HG02798 (cell line): ENCODE measurements around the gene CTAGE1.

Experiments used
- ATAC-seq: cut with Tn5 transposase; IDR thresholded peaks from one replicate; pipeline ENCODE4 v1.9.1; 2021; ENCODE audit warnings: mild to moderate bottlenecking; ENCODE audit not compliant: unreplicated experiment, poor library complexity

The CTAGE1 gene

DNA sequence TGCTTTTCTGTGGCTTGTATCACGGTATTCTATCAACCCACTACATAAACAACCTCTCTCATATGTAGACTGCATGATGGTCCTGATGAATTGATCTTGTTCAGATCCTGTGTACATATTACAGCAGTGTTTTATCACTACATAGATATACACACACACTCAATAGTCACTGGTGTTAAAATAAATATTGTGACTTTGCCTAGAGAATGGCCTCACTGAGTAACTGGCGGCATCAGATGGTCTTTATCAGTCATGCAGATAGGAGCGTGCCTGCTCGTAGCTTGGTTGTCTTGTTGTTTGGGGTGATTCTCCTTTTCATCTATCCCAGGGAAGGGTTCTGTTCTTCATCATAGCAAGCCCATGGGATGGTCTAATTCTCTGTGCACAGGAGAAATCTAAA, 18.4 kb upstream of the CTAGE1 start:
- ATAC-seq = no peak

DNA sequence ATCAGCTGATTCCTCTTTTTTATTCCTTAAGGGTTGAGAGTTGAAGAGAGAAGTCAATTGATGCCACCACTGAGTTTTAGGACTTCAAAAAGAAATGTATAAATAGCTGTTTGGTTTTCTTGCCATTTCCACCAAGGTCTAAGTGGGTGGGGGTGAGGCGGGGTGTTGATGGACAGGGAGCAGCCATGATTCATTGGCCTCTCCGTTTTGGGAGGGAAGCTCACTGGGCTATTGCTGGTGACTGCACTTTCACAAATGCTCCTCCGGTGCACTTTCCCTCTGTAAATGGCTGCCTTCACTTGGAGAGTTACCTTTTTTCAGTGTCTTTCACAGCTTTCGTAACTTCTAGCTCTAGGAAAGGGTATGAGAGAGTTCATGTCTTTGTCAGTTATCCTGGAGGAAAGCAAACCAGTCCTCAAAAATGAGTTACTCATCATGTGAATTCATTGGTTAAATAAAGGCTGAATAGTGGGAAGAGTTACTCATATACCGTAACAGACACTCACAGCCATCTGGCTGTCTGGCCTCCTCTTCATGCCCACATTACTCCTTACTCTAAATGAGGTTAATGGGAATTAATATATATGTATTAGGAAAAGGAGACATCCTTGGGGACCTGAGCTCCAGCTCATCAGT, 17.4 kb upstream of the CTAGE1 start:
- no peak for ATAC-seq

DNA sequence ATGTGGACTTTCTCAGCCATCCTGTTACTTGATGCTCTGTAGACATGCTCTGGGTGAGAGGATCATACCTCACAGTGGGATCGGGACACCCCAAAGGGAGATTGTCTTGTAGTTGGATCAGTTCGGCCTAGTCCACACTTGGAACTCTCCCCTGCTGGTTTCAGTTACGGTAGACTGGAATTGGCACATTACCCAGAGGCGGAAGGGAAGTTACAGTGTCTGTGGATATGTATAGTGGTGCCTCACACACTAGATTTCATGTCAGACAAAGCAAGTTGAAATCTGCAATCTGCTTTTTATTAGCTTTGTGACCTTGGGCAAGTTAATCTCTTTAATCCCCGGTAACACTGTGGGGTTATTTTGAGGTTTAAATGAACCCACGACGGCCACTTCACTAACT, 16.2 kb upstream of the CTAGE1 start:
- ATAC-seq = no peak

DNA sequence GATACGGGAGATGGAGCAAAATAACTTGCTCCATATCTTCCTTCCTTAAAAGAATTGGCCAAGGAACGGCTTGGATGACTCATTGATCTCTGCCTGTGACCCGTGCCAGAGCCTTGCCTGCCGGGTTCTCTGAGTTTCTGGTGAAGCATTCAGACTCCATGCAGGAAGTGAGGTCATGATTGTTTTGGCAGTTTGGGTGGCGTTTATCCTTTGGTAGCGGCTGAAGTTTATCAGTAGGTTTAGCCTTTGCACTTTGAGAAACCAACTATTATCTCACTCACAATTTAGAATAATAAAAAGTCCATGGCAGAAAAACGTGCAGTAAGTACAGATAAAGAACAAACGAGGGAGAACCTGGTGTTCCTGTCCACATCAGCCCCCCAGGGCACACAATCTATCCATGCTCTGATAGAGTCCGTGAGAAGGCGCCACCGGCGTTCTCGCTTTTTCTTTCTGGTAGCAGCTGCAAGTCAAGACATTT, 15.0 kb upstream of the CTAGE1 start:
- ATAC-seq = no peak

DNA sequence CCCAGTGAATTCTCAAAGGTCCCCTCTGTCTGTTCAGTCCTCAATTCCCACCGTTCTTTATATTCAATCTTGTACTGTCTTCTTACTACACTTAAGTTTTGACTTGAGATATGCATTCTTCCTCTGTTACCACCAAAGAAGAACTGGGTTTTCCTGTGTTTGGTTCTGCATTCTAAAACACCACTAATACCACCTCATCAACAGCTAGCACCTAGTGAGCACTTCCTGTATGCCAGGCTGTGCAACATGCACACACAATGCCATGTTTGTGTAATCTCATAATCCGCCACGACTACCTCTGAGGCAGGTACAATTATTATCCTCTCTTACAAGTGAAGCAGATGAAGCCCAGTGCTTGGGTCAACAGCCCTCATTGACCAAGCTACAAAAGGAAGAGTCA, 11.8 kb upstream of the CTAGE1 start:
- no peak for ATAC-seq

DNA sequence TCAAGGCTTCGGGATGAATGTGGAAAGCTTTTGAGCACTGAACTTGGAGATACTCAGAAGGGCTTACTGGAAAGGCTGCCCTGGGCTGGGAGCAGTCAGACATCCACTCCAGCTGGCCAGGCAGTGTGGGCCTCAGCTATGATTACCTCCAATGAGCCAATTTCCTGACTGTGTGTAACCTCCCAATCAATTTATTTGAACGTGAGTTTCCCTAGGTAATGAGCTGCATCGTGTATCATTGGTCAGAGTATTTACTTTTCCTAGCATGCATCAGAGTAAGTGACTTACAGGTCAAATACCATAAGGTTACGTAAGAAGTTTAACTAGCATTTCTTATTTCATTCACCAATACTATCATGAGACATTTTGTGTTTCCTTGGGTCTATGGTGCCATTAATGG, 11.0 kb upstream of the CTAGE1 start:
- no peak for ATAC-seq

DNA sequence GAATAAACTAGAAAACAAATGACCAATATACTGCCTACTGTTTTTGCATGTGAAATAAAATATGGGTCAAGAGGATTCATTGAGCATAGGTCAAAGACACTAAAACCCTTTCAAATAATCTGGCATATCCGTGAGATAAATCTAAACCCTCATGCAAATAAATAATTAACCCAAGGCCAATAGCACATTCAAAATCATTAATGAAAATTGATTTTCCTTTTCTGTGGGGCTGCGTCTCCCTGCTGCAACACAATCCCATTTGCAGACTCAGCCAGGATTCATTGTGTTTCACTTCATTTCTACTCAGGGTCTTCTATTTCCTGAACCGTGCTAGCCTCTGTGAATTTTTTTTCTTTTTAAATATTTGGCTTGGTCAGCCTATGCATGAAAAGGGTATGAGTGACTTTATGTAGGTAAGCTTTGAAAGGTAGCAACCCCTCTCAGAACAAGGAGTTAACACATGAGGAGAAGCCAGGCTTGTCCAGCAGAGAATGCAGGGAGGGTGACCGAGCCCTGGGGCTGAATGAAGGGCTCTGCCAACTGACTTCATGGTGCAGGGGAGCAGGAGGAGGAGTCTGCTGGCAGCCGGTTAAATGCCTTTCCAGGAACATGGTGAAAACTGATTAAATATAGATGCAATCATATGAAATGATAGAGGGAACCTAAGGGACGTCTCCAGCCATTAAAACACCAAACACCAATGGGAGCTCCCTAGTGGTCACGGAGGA, 10.3 kb upstream of the CTAGE1 start:
- ATAC-seq = no peak

DNA sequence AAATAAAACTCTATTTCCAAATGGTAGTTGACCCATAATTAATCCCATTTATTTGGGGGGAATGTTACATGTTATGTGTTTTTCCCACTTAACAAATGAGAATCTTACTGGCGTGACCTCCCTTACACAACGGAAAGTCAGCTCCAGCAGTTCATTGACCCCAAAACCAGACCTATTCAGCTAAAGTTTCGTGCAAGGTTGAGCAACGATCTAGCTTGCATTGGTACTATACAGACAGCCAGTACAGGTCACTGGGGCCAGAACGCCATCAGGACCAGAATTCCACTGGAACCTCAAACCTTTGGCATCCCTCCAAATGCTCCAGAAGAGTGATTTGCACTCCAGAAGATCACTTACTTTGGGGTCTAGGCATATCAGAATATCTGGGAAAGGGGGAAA, 6.8 kb upstream of the CTAGE1 start:
- ATAC-seq = no peak

DNA sequence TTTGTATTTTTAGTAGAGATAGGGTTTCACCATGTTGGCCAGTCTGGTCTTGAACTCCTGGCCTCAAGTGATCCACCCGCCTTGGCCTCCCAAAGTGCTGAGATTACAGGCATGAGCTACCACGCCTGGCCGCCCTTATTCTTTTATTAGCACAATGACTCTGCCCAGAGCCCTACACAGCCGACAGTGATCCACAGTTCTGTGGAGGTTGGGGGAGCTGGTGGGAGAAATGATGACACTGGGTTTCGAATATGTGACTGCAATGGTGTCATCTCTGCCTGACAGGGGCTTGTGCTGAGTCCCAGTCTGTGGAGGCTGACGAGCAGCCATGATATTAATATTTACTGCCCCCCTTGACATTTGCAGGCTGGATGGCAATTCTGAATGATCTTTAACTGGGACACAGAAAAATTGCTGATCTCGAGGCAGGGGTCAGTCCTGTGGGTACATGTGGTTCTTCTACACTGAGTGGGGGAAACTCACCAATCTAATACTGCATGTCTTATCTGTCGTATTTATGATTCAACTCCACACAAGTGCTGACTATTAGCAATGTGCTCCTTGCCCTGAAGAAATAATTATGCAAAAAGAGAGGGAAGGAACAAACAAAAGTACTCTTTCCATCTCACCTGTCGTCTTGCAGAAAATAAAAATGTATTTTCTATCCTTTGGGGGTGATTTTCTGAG, 6.3 kb upstream of the CTAGE1 start:
- ATAC-seq = no peak

DNA sequence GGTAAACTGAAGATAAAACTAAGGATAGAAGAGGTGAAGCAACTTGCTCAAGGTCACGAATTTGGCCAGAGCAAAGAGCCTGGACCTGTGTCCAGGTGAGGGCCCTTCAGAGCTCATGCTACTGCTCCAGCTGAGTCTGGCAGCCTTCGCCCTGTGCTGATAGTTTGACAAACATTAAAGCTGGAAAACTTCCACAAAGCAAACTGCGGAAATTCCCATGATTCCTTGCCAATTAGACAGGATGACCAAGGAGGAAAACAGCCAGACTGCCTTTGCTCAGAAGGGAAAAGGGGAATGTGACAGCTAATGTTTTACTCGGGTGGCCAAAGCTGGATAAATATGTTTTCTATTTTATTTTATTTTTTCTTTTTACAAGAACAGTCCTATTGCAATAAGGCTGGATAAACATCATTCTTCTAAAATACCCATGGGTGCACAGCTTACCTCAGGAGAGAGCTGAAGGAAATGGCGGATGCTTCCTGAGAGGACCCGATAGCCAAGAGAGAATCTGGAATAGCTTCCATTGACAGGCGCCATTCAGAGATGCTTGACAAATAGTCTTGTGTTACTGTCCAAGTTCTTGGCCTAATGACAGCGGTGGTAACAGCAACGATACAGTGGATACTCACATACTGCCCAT, 5.3 kb upstream of the CTAGE1 start:
- ATAC-seq = no peak

DNA sequence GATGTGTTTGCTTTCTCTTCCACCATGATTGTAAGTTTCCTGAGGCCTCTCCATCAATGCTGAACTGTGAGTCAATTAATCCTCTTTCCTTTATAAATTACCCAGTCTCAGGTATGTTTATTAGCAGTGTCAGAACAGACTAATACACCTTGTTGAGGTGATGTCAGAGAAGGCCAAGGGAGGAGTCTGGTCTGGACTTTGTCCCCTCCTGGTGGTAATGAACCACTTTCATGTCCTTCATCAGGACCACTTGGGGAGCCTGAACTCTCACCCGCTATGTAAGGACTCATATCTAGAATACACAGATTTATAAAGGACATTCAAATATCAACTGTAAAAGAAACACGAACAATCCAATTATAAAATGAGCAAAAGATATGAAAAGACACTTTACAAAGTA, 2.9 kb upstream of the CTAGE1 start:
- no peak for ATAC-seq

DNA sequence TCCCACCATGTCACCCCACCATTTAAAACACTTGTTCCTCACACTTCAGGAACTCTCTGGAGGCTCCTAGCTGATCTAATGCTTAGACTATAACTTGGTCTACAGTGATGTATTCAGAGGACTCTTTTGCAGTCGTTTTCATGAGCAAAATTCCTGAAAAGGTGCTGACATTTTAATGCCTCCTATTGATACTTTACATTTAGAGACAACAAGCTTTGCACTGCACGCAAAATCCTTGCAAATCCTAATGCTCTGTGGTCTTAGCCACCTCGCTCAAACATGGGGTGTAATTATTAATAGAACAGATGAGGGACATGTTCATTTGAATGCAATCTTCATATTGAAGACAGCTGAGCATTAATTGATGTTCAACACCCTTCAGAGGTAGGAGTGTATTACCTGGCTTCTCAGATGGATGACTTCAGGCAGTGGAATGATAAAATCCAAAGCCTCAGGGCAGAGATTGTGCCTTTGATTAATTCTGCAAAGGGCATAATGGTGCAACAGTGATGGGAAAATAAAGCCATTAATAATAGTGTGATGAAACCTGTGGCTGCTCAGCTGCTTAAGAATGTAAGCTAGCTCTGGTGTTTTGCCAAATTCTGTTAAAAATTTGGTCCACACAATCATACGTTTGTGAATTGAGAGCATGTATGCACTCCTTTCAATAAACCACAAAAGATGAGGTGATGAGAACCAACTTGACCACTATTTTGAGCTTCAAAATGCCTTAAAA, 5.4 kb downstream of the CTAGE1 start:
- no peak for ATAC-seq

DNA sequence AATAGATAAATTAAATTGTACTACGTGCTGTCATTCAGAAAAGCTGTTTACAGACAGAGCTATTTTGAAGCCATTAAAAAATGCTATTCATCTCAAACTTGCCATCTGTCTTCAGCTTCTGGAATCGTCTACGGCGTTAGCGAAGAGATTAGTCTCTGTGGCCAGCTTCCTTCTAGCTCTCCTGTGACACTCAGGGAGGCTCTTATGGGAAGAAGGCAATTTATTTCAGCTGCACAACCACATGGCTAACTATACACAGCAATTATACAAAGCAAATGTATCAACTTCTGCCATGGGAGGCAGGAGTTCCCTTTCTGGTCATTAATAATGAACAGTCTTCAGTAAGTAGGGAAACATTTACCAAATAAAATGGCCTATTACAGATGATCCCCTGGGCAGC, 6.3 kb downstream of the CTAGE1 start:
- no peak for ATAC-seq

DNA sequence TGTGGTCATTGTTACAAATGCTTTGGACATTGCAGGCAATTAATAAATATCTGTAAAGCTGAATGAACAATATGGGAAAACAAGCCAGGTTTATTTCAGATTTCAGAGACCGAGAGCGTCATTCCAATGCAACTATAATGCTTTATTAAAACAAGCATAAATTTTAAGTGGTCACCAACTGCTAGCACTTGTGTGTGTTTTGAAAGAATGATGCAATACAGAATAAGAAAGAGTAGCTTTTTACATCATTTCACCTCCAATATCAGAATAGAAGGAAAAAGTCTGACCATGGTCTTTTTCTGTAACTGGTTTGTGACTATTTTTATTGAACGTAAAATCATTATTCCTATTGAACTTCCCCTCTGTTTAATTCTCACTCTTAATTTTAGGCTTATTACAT, 7.6 kb downstream of the CTAGE1 start:
- ATAC-seq = no peak

DNA sequence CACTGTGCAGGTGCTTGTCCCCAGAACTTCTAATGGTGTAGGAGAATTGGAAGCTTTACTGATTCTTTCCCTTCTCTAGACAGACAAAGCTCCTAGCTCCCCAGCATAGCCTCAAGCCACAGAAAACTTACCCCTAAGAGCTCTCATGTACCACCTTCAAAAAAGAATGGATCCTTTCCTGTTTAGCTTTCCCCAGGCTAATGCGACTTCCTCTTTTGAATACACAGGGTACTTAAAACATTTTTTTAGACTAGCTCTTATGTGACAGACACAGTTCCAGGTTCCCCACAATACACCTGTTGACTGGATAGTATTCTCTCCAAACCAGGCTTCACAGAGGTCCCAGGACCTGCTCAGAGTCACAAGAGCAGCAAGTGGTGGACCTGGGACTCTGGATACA, 8.3 kb downstream of the CTAGE1 start:
- ATAC-seq = no peak

DNA sequence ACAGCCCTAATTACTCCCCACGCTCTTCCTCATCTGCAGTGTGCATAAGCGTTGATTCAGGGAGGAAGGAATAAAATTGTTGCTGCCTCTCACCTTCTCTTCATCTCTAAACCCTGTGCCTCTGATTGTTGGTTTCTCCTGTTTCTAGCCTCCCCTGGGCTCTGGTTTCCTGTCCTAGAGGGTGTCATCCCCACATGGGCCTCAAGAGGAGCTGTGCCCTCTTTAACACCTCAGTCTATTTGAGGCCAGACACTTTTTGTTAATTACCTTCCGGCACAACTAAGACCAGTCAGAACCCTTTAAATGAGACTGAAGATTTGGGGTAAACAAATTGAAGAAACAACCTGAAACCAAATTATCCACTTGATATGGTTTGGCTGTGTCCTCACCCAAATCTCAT, 9.7 kb downstream of the CTAGE1 start:
- ATAC-seq = no peak

DNA sequence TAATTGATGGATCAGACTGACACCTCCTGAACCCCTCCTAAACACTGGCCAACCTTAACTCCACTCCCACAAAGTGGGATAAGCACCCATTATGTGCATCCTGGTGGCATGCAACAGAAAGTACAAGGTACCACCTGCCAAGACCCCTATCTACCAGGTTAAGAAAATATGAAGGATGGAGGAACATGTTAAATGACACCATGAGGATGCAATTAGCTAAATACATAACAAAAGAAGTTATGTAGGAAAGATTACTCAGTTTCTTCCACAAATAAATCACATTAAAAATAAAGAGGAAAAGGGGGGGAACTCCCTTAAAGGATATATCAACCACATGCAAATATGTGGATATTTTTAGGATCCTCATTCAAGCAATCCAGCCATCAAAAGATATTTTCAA, 12.6 kb downstream of the CTAGE1 start:
- no peak for ATAC-seq

DNA sequence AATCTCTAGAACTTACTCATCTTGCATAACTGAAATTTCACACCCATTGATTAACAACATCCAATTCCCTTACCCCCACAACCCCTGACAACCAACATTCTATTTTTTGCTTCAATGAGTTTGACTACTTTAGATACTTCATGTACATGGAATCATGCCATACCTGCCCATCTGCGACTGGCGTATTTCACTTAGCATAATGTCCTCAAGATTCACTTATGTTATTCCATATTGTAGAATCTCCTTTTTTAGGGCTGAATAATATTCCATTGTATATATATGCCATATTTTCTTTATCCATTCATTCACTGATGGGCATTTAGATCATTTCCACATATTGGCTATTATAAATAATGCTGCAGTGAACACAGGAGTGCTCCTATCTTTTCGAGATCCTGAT, 13.8 kb downstream of the CTAGE1 start:
- ATAC-seq = no peak

DNA sequence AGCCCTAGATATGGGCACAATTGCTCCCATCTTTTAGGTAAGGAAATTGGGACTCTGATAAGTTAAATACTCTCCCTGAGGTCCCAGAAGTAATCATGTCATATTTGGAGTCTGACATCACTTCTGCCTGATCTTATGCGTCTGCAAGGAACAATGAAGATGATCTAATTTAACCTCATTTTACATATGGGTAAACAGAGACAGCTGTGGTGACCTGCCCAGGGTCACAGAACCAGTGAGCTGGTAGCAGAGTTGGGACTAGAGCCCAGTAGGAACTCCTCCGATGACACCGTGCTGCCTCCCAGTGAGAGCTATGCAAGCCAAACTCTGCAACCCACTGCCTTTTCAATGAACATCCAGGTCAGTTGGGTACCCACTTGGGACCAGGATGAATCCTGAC, 17.8 kb downstream of the CTAGE1 start:
- no peak for ATAC-seq

DNA sequence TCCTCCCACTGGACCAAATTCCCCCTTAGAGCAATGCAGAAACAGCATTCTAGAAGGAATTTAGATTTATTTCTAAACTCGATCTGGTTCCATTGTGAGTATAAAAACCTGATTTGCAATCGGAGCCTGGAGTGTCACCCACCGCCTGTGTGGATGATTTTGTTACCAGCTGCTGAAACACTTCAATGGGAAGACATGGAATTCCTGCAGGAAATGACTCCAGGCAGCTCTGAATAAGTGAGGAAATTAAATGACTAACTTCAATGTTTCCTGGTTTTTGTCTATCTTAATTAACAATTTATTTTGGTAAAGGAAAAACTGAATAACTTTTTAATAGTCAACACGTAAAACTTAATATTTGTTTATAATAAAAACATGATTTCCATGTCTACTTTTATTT, 19.3 kb downstream of the CTAGE1 start:
- no peak for ATAC-seq

DNA sequence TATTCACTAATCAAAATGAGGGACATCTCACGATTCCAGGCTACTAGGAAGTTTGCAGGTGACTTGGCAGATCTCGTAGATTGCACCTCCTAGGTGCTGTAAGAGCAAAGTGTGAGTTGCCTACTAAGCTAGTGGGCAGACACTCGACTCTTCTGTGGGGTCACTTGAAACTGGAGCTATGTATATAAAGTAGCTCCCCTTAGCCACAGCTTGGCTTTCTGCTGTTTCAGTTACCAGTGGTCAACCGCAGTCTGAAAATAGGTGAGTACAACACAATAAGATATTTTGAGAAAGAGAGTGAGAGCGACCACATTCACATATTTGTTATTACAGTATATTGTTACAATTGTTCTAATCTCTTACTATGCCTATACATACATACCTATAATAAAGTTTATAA, 23.3 kb downstream of the CTAGE1 start:
- ATAC-seq = no peak
